PC-9 (cell line): ENCODE results near the gene EML1. TPM values are rescaled to one million over a fixed set of nuclear protein-coding genes. Genes with fewer than 3 reads are reported as not detected.

Experiments used
- BruUV-seq: library from RNA; stranded (reverse); fragments of 400-500 nt; replicated peaks from 2 replicates; lab custom pipeline; 2021; lab: Mats Ljungman, UMichigan
- CTCF ChIA-PET: fragments of 300-600 bp; sonication (Branson Sonifier 250); formaldehyde crosslinking; loops from one replicate; lab custom pipeline; 2022; ENCODE audit warnings: antibody characterized with exemption; lab: Charles Lee
- POLR2A ChIA-PET: fragments of 300-600 bp; sonication (Branson Sonifier 250); formaldehyde crosslinking; loops from one replicate; lab custom pipeline; 2022; ENCODE audit warnings: antibody characterized with exemption; ENCODE audit not compliant: unreplicated experiment; lab: Charles Lee
- DNase-seq, 2 experiments: peaks; one replicate each; pipeline versions ENCODE4 v3.0.0 to v3.0.0-alpha.2; 2015 to 2022; ENCODE audit warnings: mixed read lengths in 1 of 2
- H2AFZ ChIP-seq: fragments of 200-600 bp; sonication (generic); 2 replicates; pipeline ENCODE4 v1.8.1; 2017; ENCODE audit warnings: antibody characterized with exemption
- H3F3A ChIP-seq: fragments of 200-600 bp; sonication (generic); 2 replicates; pipeline ENCODE4 v1.8.1; 2017; ENCODE audit warnings: antibody characterized with exemption, mild to moderate bottlenecking, low read depth; ENCODE audit not compliant: insufficient read depth
- H3K27ac ChIP-seq: fragments of 200-600 bp; sonication (generic); 2 replicates; pipeline ENCODE4 v1.6.1; 2016; ENCODE audit warnings: mixed run types
- H3K27me3 ChIP-seq: fragments of 200-600 bp; sonication (generic); 2 replicates; pipeline ENCODE4 v1.6.1; 2016; ENCODE audit warnings: low read depth, mixed run types; ENCODE audit not compliant: insufficient read depth
- H3K36me3 ChIP-seq: fragments of 200-600 bp; sonication (generic); 2 replicates; pipeline ENCODE4 v1.6.1; 2016; ENCODE audit warnings: low read depth, mixed run types
- H3K4me1 ChIP-seq: fragments of 200-600 bp; sonication (generic); replicated peaks from 2 replicates; pipeline ENCODE4 v1.6.1; 2016; ENCODE audit warnings: mixed run types; ENCODE audit not compliant: insufficient read depth
- H3K4me2 ChIP-seq: fragments of 200-600 bp; sonication (generic); 2 replicates; pipeline ENCODE4 v1.6.1; 2017; ENCODE audit warnings: mixed run types
- H3K4me3 ChIP-seq: fragments of 200-600 bp; sonication (generic); 2 replicates; pipeline ENCODE4 v1.6.1; 2016; ENCODE audit warnings: mixed run types
- H3K79me2 ChIP-seq: fragments of 200-600 bp; sonication (generic); 2 replicates; pipeline ENCODE4 v1.6.1; 2017; ENCODE audit warnings: low read depth, mixed run types
- H3K9me2 ChIP-seq: fragments of 200-600 bp; sonication (generic); 2 replicates; pipeline ENCODE4 v1.8.1; 2017; ENCODE audit warnings: mild to moderate bottlenecking; ENCODE audit not compliant: insufficient read depth
- H3K9me3 ChIP-seq: fragments of 200-600 bp; sonication (generic); 2 replicates; pipeline ENCODE4 v1.8.1; 2016; ENCODE audit warnings: low read depth; ENCODE audit not compliant: insufficient read depth
- H4K20me1 ChIP-seq: fragments of 200-600 bp; sonication (generic); 2 replicates; pipeline ENCODE4 v1.8.1; 2017; ENCODE audit not compliant: insufficient read depth
- CTCF ChIP-seq: fragments of 200-600 bp; sonication (generic); conservative IDR thresholded peaks from 2 replicates; pipeline ENCODE4 v1.6.1; 2017; ENCODE audit warnings: mixed run types, antibody characterized with exemption, mild to moderate bottlenecking, moderate library complexity
- EZH2 ChIP-seq: fragments of 200-600 bp; sonication (generic); IDR thresholded peaks from 2 replicates; pipeline ENCODE4 v1.8.0; 2017; ENCODE audit warnings: antibody characterized with exemption, low read depth
- intact Hi-C: fragments of 100-400 bp; cut with micrococcal nuclease; formaldehyde crosslinking; loops from one replicate; pipeline ENCODE4 v1.10.0; 2022; ENCODE audit not compliant: unreplicated experiment
- total RNA-seq: library from RNA; stranded (reverse); gene quantifications from 2 replicates; pipeline ENCODE4 v1.2.3, GENCODE V29; 2021

The EML1 gene
- total RNA-seq, 1 experiment from 2014 or later: 1.8 TPM

DNA sequence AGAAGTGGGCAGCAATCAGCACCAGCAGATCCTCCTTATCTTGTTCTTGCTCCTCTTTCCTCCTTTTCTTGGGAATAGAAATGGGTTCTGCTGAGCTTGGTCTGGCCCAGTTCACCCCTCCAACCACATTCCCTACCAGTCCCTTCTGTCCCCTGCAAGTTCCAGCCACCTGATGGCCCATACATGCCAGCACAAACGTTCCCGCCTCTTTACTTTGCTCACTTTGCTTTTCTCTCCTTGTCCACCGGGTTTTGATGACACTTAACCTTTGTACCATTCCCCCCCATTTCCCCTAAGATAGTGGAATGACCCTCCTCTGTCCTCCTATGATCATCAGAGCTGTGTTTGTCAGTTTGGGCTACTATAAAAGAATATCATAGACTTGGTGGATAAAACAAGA is 23.4 kb upstream of the EML1 start:
- H3K27ac ChIP-seq: no peak overlapping the region
- ChIA-PET CTCF (no interaction called here), POLR2A (no interaction called here)
- no peaks in the 10 kb centered on the region for H3K27me3 ChIP-seq
- no peaks in the 10 kb centered on the region for H3K36me3 ChIP-seq
- peaks cover 14% of the 10 kb centered on the region for H3F3A ChIP-seq
- no peaks in the 10 kb centered on the region for H3K79me2 ChIP-seq
- peaks cover 23% of the 10 kb centered on the region for H3K4me1 ChIP-seq
- H2AFZ ChIP-seq: no peak overlapping the region
- DNase-seq: no peak
- intact Hi-C loops: no loop called here
- no peaks in the 10 kb centered on the region for H3K9me3 ChIP-seq
- no peaks in the 10 kb centered on the region for H4K20me1 ChIP-seq
- no peak overlapping the region for H3K4me3 ChIP-seq
- H3K9me2 ChIP-seq: no peaks in the 10 kb centered on the region
- no peak overlapping the region for H3K4me2 ChIP-seq
- no TSS peak for BruUV-seq
- TF ChIP-seq CTCF: no peak
- no peak for TF ChIP-seq EZH2

- Histone ChIP-seq H3K27ac (0 out of 2 replicates have a peak overlapping the region, but pooled peaks have one; percentile 1), H3K4me3 (no peak overlapping the region), H3K27me3 (no peaks in the 10 kb centered on the region), H2AFZ (no peak overlapping the region), H3K4me1 (peaks cover 23% of the 10 kb centered on the region), H3K36me3 (no peaks in the 10 kb centered on the region), H3K4me2 (peak overlapping the region; percentile 46), H4K20me1 (no peaks in the 10 kb centered on the region), H3F3A (peaks cover 14% of the 10 kb centered on the region), H3K9me3 (no peaks in the 10 kb centered on the region), H3K79me2 (no peaks in the 10 kb centered on the region), H3K9me2 (no peaks in the 10 kb centered on the region)
- ChIA-PET CTCF (no interaction called here), POLR2A (no interaction called here)
- TF ChIP-seq CTCF: no peak
- no peak for TF ChIP-seq EZH2
- peak in 1 of 2 experiments; percentile 74 for DNase-seq
- intact Hi-C loops: no loop called here
- BruUV-seq: no TSS peak
Measured at GRCh38 chr14:99772371-99773283, 20.6 kb upstream of the EML1 start.

DNA sequence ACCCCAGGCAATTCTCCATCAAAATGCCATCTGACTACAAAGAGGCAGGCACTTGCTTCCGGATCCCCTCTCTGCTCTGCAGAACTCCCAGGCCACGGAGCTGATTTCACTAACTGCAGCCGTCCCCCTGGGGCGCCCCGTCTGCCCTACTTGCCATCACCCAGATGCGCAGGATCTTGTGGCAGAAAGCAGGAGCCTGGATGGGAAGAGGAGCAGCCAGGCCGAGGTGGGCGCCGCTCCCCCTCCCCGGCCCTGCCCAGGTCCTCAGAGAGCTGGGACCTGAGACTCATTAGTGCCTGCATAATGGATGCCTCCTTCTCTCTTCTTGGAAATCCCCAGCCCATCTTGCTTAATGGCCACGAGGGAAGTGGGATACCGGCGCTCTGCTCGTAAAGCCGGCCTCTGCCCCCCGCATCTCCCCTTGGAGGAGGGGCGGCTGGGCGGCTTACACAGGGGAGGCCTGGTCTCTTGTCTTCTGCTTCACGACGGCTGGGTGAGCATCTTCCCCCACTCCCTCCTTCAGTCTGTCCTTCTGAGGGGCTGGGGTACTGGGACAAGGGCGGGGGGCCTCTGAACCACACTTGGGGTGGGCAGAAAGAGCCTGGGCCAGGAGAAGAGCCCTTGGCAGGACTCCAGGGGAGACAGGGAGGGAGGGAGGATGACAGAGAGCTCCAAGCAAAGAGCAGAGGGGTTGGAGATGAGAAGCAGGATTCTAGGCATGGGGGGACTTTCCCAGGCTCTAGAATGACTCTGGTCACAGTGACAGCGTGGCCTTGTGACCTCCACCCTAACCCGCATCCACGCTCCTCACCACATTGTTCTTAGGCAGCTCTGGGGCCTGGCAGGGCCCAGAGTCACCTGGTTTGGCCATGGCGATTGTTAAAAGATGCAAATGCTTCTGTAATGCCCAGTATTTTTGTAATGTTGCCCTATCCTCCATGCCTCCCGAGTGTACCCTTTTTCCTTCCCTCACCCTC is 19.4 kb upstream of the EML1 start:
- H3K4me1 ChIP-seq: peaks cover 23% of the 10 kb centered on the region
- ChIA-PET POLR2A (no interaction called here), CTCF (no interaction called here)
- no peaks in the 10 kb centered on the region for H4K20me1 ChIP-seq
- intact Hi-C loops: no loop called here
- H3K36me3 ChIP-seq: no peaks in the 10 kb centered on the region
- no peaks in the 10 kb centered on the region for H3K9me2 ChIP-seq
- H3K27me3 ChIP-seq: no peaks in the 10 kb centered on the region
- DNase-seq: no peak
- H3K4me3 ChIP-seq: no peak overlapping the region
- no peak overlapping the region for H3K27ac ChIP-seq
- H3K79me2 ChIP-seq: no peaks in the 10 kb centered on the region
- H3F3A ChIP-seq: peaks cover 14% of the 10 kb centered on the region
- BruUV-seq: no TSS peak
- no peak overlapping the region for H2AFZ ChIP-seq
- peak overlapping the region; percentile 46 for H3K4me2 ChIP-seq
- no peaks in the 10 kb centered on the region for H3K9me3 ChIP-seq
- TF ChIP-seq EZH2 (no peak), CTCF (no peak)
